ENCODE data around the gene HNRNPC. TPM values are rescaled to one million over a fixed set of nuclear protein-coding genes. Genes with fewer than 3 reads are reported as not detected.

Gene HNRNPC
- total RNA-seq, 3 donors from 2014 or later, result 273 to 334 (median 312) TPM

DNA sequence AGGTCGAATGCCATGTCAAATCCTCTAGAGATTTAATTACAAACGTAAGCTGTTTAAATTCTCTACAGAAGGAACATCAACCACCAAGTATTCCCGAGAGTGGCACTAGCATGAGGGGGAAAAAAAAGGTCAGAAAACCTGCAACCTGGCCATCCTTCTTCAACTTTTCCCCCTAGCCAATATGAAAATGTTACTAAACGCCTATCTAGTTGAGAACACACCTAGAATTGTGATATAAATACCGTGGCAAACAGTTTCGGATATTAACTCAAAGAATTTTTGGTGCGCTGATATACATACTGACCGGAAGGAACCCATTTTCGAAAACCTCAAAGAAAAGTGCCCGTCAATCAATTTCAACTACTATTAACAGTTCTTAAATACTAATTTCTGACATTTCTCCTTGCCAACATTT is 1.8 kb downstream of the HNRNPC start:
- H3K36me3 ChIP-seq (ENCODE audit: low read depth), result peaks cover 7% of the 10 kb centered on the region
- H3K4me1 ChIP-seq (ENCODE audit: low read depth), result peaks cover 44% of the 10 kb centered on the region
- intact Hi-C loops (cut with DNase I, micrococcal nuclease), result no loop called here
- no peak for DNase-seq
- no peak for ATAC-seq
- H3K4me3 ChIP-seq, result no peak overlapping the region
- no peak for TF ChIP-seq CTCF (IDR thresholded peaks at IDR 0.05)
- H3K9me3 ChIP-seq, result no peaks in the 10 kb centered on the region

DNA sequence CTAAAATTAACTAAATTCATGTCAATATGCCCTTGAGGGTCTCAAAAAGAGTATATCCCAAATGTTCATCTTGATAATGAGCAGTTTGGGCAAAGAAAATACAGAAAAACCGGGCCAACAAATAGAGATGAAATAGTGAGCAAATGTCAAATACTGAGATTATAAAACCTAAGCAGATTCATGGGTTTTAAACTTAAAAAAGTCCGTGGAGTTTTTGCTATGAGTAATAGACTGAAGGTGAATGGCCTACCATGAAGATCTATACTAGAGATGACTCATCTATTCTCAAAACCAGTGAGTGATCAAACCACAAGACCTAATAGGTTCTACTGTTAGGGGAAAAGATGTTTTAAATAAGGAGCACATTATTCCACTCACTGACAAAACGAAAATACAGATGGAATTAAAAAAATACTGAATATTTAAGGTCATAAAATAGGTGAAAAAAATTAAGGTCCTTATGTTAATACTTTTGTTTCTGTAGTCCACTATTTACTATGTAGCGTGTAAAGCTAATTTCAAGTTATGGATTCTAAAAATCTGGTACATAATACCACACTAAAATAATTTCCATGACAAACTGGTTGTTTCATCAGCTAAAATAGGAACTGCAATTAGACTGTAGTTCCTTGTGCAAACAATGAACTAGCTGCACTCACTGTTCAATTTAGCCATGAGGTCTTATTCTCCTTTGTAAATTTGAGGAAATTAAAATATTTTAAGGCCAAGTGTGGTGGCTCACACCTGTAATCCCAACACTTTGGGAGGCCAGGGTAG is 5.0 kb downstream of the HNRNPC start:
- ATAC-seq, result peak; percentile 48
- Histone ChIP-seq H3K9me3 (no peaks in the 10 kb centered on the region), H3K4me3 (no peak overlapping the region), H3K4me1 (ENCODE audit: low read depth) (peaks cover 44% of the 10 kb centered on the region), H3K36me3 (ENCODE audit: low read depth) (peaks cover 2% of the 10 kb centered on the region)
- TF ChIP-seq CTCF (IDR thresholded peaks at IDR 0.05), result no peak
- intact Hi-C loops (cut with DNase I, micrococcal nuclease), result no loop called here
- no peak for DNase-seq

DNA sequence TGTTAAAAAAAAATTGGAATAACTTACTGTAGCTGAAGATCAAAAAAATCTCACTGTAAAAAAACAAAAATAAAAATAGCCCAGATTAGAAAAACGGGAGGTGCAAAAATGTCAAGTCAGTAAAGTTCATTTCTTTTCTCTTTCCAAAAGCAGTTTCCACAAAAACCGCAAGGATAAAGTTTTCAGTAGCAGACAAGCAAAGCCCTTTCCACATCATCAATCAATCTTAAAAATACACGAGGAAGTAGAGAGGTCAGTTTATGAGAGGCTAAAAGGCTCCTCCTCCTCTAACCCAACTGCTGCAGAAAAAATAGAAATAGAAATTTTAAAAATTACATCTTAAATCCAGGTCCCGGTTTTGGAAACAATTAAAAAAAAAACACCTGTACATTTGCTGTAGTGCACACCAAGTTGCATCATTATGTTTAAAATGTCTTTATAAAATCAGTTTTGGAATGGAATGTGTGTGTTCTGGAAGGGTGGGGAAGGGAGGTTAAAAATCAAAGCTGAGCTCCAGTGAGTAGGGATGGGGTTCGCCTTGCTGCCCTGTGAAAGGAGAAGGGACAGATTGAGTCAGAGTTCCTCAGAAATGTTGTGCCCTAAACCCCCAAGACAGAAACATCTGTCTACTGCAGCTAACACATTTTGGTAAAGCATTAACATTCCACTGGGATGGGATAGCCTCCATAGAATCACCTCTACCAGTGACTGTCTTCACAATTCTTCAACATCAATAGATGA is 5.8 kb downstream of the HNRNPC start:
- TF ChIP-seq CTCF (IDR thresholded peaks at IDR 0.05), result no peak
- ATAC-seq (no peak), DNase-seq (no peak)
- intact Hi-C loops (cut with DNase I, micrococcal nuclease), result no loop called here
- no peaks in the 10 kb centered on the region for H3K9me3 ChIP-seq
- peaks cover 44% of the 10 kb centered on the region for H3K4me1 ChIP-seq (ENCODE audit: low read depth)
- no peak overlapping the region for H3K4me3 ChIP-seq
- H3K36me3 ChIP-seq (ENCODE audit: low read depth), result no peaks in the 10 kb centered on the region

- intact Hi-C loops (cut with DNase I, micrococcal nuclease), result no loop called here
- DNase-seq (no peak), ATAC-seq (no peak)
- Histone ChIP-seq H3K4me1 (ENCODE audit: low read depth) (peaks cover 50% of the 10 kb centered on the region), H3K36me3 (ENCODE audit: low read depth) (no peaks in the 10 kb centered on the region), H3K9me3 (no peaks in the 10 kb centered on the region), H3K4me3 (no peak overlapping the region)
- TF ChIP-seq CTCF (IDR thresholded peaks at IDR 0.05), result no peak
Observed at GRCh38 chr14:21262410-21262809, 6.8 kb downstream of the HNRNPC start.

- no peak for ATAC-seq
- Histone ChIP-seq H3K4me1 (ENCODE audit: low read depth) (peaks cover 46% of the 10 kb centered on the region), H3K9me3 (no peaks in the 10 kb centered on the region), H3K36me3 (ENCODE audit: low read depth) (no peaks in the 10 kb centered on the region), H3K4me3 (no peak overlapping the region)
- intact Hi-C loops (cut with DNase I, micrococcal nuclease), result no loop called here
- DNase-seq, result no peak
- TF ChIP-seq CTCF (IDR thresholded peaks at IDR 0.05), result no peak
Observed at GRCh38 chr14:21261824-21262223, 7.4 kb downstream of the HNRNPC start.

Measured in mucosa of descending colon (tissue), 3 donors.